Omental fat pad (tissue), 4 donors: ENCODE data around the gene LDB3. TPM values are rescaled to one million over a fixed set of nuclear protein-coding genes. Genes with fewer than 3 reads are reported as not detected.

Experiments
- ATAC-seq: fragments of 150-250 bp; one replicate; pipeline ENCODE4 v1.9.1; 2016; ENCODE audit warnings: mild to moderate bottlenecking, moderate library complexity; ENCODE audit not compliant: low FRiP score
- DNase-seq: peaks from one replicate; pipeline ENCODE4 v3.0.0-alpha.2; 2019; ENCODE audit warnings: low spot score
- CTCF ChIP-seq, 3 donors: fragments of 450-650 bp; IDR thresholded peaks; one replicate each; pipeline ENCODE4 v1.5.1; 2016 to 2017; ENCODE audit warnings: antibody characterized with exemption in 3 of 3, mild to moderate bottlenecking in 3 of 3, moderate library complexity in 2 of 3
- total RNA-seq, 4 donors: library from RNA; depleted of rRNA; stranded (reverse); fragments of >200 nt; gene quantifications; one replicate each; pipeline ENCODE4 v1.1.0, GENCODE V29; 2016

The LDB3 gene
- total RNA-seq, 4 donors from 2014 or later, result 0.56 to 22.4 (median 0.65) TPM

- DNase-seq (no peak), ATAC-seq (no peak)
- no peak for TF ChIP-seq CTCF (IDR thresholded peaks at IDR 0.05)
Observed at GRCh38 chr10:86670876-86671275, 2.6 kb downstream of the LDB3 start.

GRCh38 chr10:86671419-86671818 is 3.1 kb downstream of the LDB3 start:
- DNase-seq (no peak), ATAC-seq (no peak)
- TF ChIP-seq CTCF (IDR thresholded peaks at IDR 0.05), result no peak

GRCh38 chr10:86671985-86672710 is 3.8 kb downstream of the LDB3 start:
- no peak for TF ChIP-seq CTCF (IDR thresholded peaks at IDR 0.05)
- DNase-seq, result no peak
- ATAC-seq, result no peak

- DNase-seq, result no peak
- ATAC-seq, result no peak
- TF ChIP-seq CTCF (IDR thresholded peaks at IDR 0.05), result no peak
Observed at GRCh38 chr10:86673216-86673826, 5.0 kb downstream of the LDB3 start.

- no peak for ATAC-seq
- no peak for DNase-seq
- TF ChIP-seq CTCF (IDR thresholded peaks at IDR 0.05), result no peak
Observed at GRCh38 chr10:86673827-86674581, 5.7 kb downstream of the LDB3 start.

GRCh38 chr10:86674912-86675311 is 6.6 kb downstream of the LDB3 start:
- ATAC-seq (no peak), DNase-seq (no peak)
- TF ChIP-seq CTCF (IDR thresholded peaks at IDR 0.05), result no peak
